K562 (cell line): ENCODE results near the gene TTBK1. TPM values are rescaled to one million over a fixed set of nuclear protein-coding genes. Genes with fewer than 3 reads are reported as not detected.

Source experiments
- ATAC-seq: fragments of 200-7000 bp; cut with Tn5 transposase; 3 replicates; pipeline ENCODE4 v1.9.1; 2020; ENCODE audit warnings: moderate library complexity
- BruUV-seq: library from RNA; stranded (reverse); fragments of 400-500 nt; replicated peaks from 2 replicates; lab custom pipeline; 2021; lab: Mats Ljungman, UMichigan
- CTCF ChIA-PET: fragments of 300-600 bp; formaldehyde crosslinking; extraction: SDS; loops from one replicate; lab custom pipeline; 2021; ENCODE audit warnings: low intra/inter-chr PET ratio; lab: Yijun Ruan, JAX
- POLR2A ChIA-PET: fragments of 300-600, 350-650 bp; sonication (Branson Sonifier 250); formaldehyde crosslinking; extraction: SDS; loops from one replicate; lab custom pipeline; 2021; ENCODE audit warnings: antibody characterized with exemption, inconsistent platforms; lab: Yijun Ruan, JAX
- DNase-seq, 4 experiments: peaks; one replicate each; pipeline versions ENCODE4 v3.0.0 to v3.0.0-alpha.2; 2011 to 2018; ENCODE audit warnings: low spot score in 3 of 4, mixed read lengths in 3 of 4; ENCODE audit errors: extremely low read depth in 1 of 4
- FAIRE-seq: peaks from 2 replicates; lab custom pipeline; 2011; peaks lifted over from hg19 to GRCh38; lab: Jason Lieb, UNC
- H2AFZ ChIP-seq: 2 replicates; pipeline ENCODE4 v1.6.0; 2011; ENCODE audit warnings: low read depth, low read length, control low read depth, inconsistent platforms
- H3K27ac ChIP-seq: fragments of 200-600 bp; 3 replicates; pipeline ENCODE4 v1.8.0; 2011; ENCODE audit warnings: low read depth, mild to moderate bottlenecking, control low read depth, inconsistent platforms, low read length, moderate library complexity, mixed read lengths; ENCODE audit errors: extremely low read depth
- H3K27me3 ChIP-seq, 2 experiments: fragments of 300-600 bp in 1 of 2; 2 replicates in 1 of 2; 3 replicates in 1 of 2; pipeline versions ENCODE4 v1.6.0 to v1.8.0; 2011; ENCODE audit warnings: inconsistent platforms in 2 of 2, low read length in 2 of 2, mild to moderate bottlenecking in 1 of 2, mixed read lengths in 1 of 2, moderate library complexity in 1 of 2; ENCODE audit not compliant: control insufficient read depth in 2 of 2, insufficient read depth in 2 of 2
- H3K36me3 ChIP-seq: fragments of 300-600 bp; 3 replicates; pipeline ENCODE4 v1.8.0; 2011; ENCODE audit warnings: mild to moderate bottlenecking, low read length, inconsistent platforms; ENCODE audit not compliant: control insufficient read depth, insufficient read depth
- H3K4me1 ChIP-seq, 2 experiments: fragments of 200-600 bp in 1 of 2; replicated peaks in 1 of 2; 2 replicates in 1 of 2; 3 replicates in 1 of 2; pipeline versions ENCODE4 v1.5.1 to v1.8.0; 2011; ENCODE audit warnings: inconsistent platforms in 2 of 2, low read length in 2 of 2, mild to moderate bottlenecking in 1 of 2, mixed read lengths in 1 of 2, moderate library complexity in 1 of 2; ENCODE audit not compliant: control insufficient read depth in 2 of 2, insufficient read depth in 2 of 2
- H3K4me2 ChIP-seq: 2 replicates; pipeline ENCODE4 v1.6.1; 2011; ENCODE audit warnings: low read length, control low read depth, inconsistent platforms, mixed read lengths; ENCODE audit not compliant: insufficient read depth
- H3K4me3 ChIP-seq: fragments of 200-600 bp; sonication (generic), shearing (Covaris generic); 2 replicates; pipeline ENCODE4 v1.5.1; 2016; ENCODE audit warnings: control low read depth, inconsistent platforms
- H3K79me2 ChIP-seq: fragments of 200-600 bp; 3 replicates; pipeline ENCODE4 v1.8.0; 2011; ENCODE audit warnings: low read length, inconsistent platforms; ENCODE audit not compliant: control insufficient read depth, insufficient read depth
- H3K9ac ChIP-seq, 2 experiments: 2 replicates each; pipeline versions ENCODE4 v1.6.0 to v1.6.1; 2011; ENCODE audit warnings: low read depth in 2 of 2, low read length in 2 of 2, control low read depth in 1 of 2, inconsistent platforms in 1 of 2, mild to moderate bottlenecking in 1 of 2, mixed read lengths in 1 of 2; ENCODE audit not compliant: insufficient read depth in 1 of 2
- H3K9me1 ChIP-seq: one replicate; pipeline ENCODE4 v1.6.0; 2011; ENCODE audit warnings: inconsistent platforms, mild to moderate bottlenecking, low read length, moderate library complexity; ENCODE audit not compliant: control insufficient read depth, insufficient read depth
- H3K9me3 ChIP-seq: replicated peaks from 2 replicates; pipeline ENCODE4 v1.5.1; 2011; ENCODE audit warnings: low read depth, low read length, inconsistent platforms; ENCODE audit not compliant: control insufficient read depth, insufficient read depth
- H4K20me1 ChIP-seq: replicated peaks from 2 replicates; pipeline ENCODE4 v1.6.1; 2011; ENCODE audit warnings: low read length, inconsistent platforms, mixed read lengths; ENCODE audit not compliant: control insufficient read depth, insufficient read depth
- BDP1 ChIP-seq: IDR thresholded peaks from 3 replicates; pipeline ENCODE4 v1.6.1; 2011; ENCODE audit not compliant: insufficient read length, insufficient read depth
- CBX5 ChIP-seq: IDR thresholded peaks from 2 replicates; pipeline ENCODE4 v1.6.1; 2014; ENCODE audit warnings: low read depth, borderline replicate concordance
- FOXO4 ChIP-seq: fragments of 450-650 bp; formaldehyde crosslinking; IDR thresholded peaks from 2 replicates; pipeline ENCODE4 v1.4.0; 2020; ENCODE audit warnings: mild to moderate bottlenecking, moderate library complexity
- KDM5B ChIP-seq: fragments of 200-600 bp; sonication (generic); IDR thresholded peaks from 2 replicates; pipeline ENCODE4 v1.6.1; 2012; ENCODE audit warnings: low read depth, mild to moderate bottlenecking, moderate library complexity, low read length, control low read depth, inconsistent platforms; ENCODE audit not compliant: insufficient replicate concordance
- PREB ChIP-seq: sonication (generic); formaldehyde crosslinking; IDR thresholded peaks from 2 replicates; pipeline ENCODE4 v1.8.1; 2023; ENCODE audit warnings: mild to moderate bottlenecking, missing genetic modification reagents
- PRPF4 ChIP-seq: fragments of 200-400 bp; formaldehyde crosslinking; IDR thresholded peaks from one replicate; pipeline ENCODE4 v1.6.1; 2017; ENCODE audit warnings: low read length, low read depth, mild to moderate bottlenecking; ENCODE audit not compliant: insufficient read depth, poor library complexity, severe bottlenecking
- RFX7 ChIP-seq: fragments of 250-450 bp; sonication (Bioruptor Pico); IDR thresholded peaks from 2 replicates; pipeline ENCODE4 v1.5.1; 2021; ENCODE audit warnings: mild to moderate bottlenecking
- SAFB ChIP-seq: fragments of 200-400 bp; formaldehyde crosslinking; IDR thresholded peaks from 2 replicates; pipeline ENCODE4 v1.6.1; 2017; ENCODE audit warnings: low read depth, low read length, borderline replicate concordance
- SMAD1 ChIP-seq: fragments of 150-350 bp; IDR thresholded peaks from 2 replicates; pipeline ENCODE4 v1.6.1; 2014; ENCODE audit warnings: low read length, low read depth; ENCODE audit not compliant: partially characterized antibody
- TCF7 ChIP-seq: sonication (generic); IDR thresholded peaks from 2 replicates; pipeline ENCODE4 v1.6.1; 2016; ENCODE audit warnings: antibody characterized with exemption, borderline replicate concordance
- ZNF280A ChIP-seq: fragments of 450-650 bp; IDR thresholded peaks from 2 replicates; pipeline ENCODE4 v1.6.1; 2018; ENCODE audit warnings: mild to moderate bottlenecking, low read depth; ENCODE audit not compliant: partially characterized antibody
- ZNF444 ChIP-seq: fragments of 250-450 bp; sonication (Bioruptor Pico); IDR thresholded peaks from 2 replicates; pipeline ENCODE4 v1.4.0; 2020; ENCODE audit warnings: mild to moderate bottlenecking, moderate library complexity
- ZNF583 ChIP-seq: fragments of 250-450 bp; sonication (Bioruptor Pico); IDR thresholded peaks from 2 replicates; pipeline ENCODE4 v1.4.0; 2020
- ZZZ3 ChIP-seq: fragments of 450-650 bp; IDR thresholded peaks from 2 replicates; pipeline ENCODE4 v1.6.1; 2016; ENCODE audit warnings: antibody characterized with exemption, mild to moderate bottlenecking, moderate library complexity
- WGBS: fragments of 100-300 bp; shearing (Covaris generic); methylation state at CpG from one replicate; pipeline ENCODE4 v1.1.6; 2016; ENCODE audit warnings: low coverage, mixed read lengths; ENCODE audit not compliant: insufficient coverage; ENCODE audit errors: missing lambda C conversion rate; 5-methylcytosine and 5-hydroxymethylcytosine counted together
- in situ Hi-C: fragments of 300-500 bp; cut with MboI; formaldehyde crosslinking; loops from 4 replicates; pipeline ENCODE4 v1.15.0; 2018; ENCODE audit warnings: inconsistent platforms, mixed read lengths
- intact Hi-C: fragments of 100-400 bp; cut with micrococcal nuclease; formaldehyde crosslinking; loops from 2 replicates; pipeline ENCODE4 v1.14.2; 2022
- polyA plus RNA-seq, 8 experiments: library from polyadenylated mRNA; depleted of rRNA in 4 of 8; stranded (reverse) in 5 of 8; unstranded in 3 of 8; fragments of >200 nt; fragmentation: Nextera tagmentation in 2 of 8; fragmentation: Illumina TruSeq in 1 of 8; extraction: Ambion mirVana in 2 of 8; extraction: Trizol in 1 of 8; gene quantifications; 2 replicates each; pipeline versions ENCODE4 v1.2.1 to v1.2.3, GENCODE V29; 2011 to 2014; ENCODE audit warnings: inconsistent platforms in 1 of 8, missing spikeins in 1 of 8
- total RNA-seq, 7 experiments: library from RNA; depleted of rRNA in 6 of 7; stranded (reverse); fragments of >200 nt in 6 of 7; fragmentation: Illumina TruSeq in 2 of 7; extraction: Trizol in 2 of 7; gene quantifications; 2 replicates each; pipeline versions ENCODE4 v1.2.1 to v1.2.3, GENCODE V29; 2011 to 2021; ENCODE audit warnings: low replicate concordance in 1 of 7
- TF ChIP-seq, protein P1 (sequence below): fragments of 450-650 bp; IDR thresholded peaks from 2 replicates; pipeline ENCODE4 v1.6.1; 2016; ENCODE audit warnings: mild to moderate bottlenecking

The TTBK1 gene
- total and polyA plus RNA-seq, 9 of the 15 experiments (the other 6 are each of a cell fraction or from before 2014, with no cell fraction given): not detected

GRCh38 chr6:43284991-43285781, 41.9 kb downstream of the TTBK1 start:
- FAIRE-seq: no peak
- TF ChIP-seq PREB (CRISPR knock-in tag) (no peak), ZZZ3 (no peak), TCF7 (no peak), PRPF4 (no peak), SAFB (no peak), ZNF444 (CRISPR knock-in tag) (no peak), SMAD1 (no peak), ZNF583 (no peak), KDM5B (no peak), FOXO4 (CRISPR knock-in tag) (no peak), ZNF280A (no peak), CBX5 (no peak), RFX7 (CRISPR knock-in tag) (no peak), BDP1 (no peak)
- TF ChIP-seq, protein P1, sequence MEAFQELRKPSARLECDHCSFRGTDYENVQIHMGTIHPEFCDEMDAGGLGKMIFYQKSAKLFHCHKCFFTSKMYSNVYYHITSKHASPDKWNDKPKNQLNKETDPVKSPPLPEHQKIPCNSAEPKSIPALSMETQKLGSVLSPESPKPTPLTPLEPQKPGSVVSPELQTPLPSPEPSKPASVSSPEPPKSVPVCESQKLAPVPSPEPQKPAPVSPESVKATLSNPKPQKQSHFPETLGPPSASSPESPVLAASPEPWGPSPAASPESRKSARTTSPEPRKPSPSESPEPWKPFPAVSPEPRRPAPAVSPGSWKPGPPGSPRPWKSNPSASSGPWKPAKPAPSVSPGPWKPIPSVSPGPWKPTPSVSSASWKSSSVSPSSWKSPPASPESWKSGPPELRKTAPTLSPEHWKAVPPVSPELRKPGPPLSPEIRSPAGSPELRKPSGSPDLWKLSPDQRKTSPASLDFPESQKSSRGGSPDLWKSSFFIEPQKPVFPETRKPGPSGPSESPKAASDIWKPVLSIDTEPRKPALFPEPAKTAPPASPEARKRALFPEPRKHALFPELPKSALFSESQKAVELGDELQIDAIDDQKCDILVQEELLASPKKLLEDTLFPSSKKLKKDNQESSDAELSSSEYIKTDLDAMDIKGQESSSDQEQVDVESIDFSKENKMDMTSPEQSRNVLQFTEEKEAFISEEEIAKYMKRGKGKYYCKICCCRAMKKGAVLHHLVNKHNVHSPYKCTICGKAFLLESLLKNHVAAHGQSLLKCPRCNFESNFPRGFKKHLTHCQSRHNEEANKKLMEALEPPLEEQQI: no peak

More at GRCh38 chr6:43284991-43285781, 41.9 kb downstream of the TTBK1 start:
- 0 out of 2 replicates have a peak, but pooled peaks cover 4% of the 10 kb centered on the region for H4K20me1 ChIP-seq
- in situ Hi-C loops (no loop called here), intact Hi-C loops (no loop called here)
- H3K4me1 ChIP-seq: peaks cover 0 to 24% of the 10 kb centered on the region in 2 experiments; a peak in 2 of 5 replicates
- ATAC-seq (no peak), DNase-seq (no peak)
- no peak overlapping the region for H2AFZ ChIP-seq
- ChIA-PET CTCF (no interaction called here), POLR2A (interaction anchor here (0.6 kb wide), 1 partner anchor 406 kb away, joined by 4 read pairs; the partner anchor contains the start of gene RPL7L1)
- H3K9ac ChIP-seq: no peak overlapping the region
- no peaks in the 10 kb centered on the region for H3K36me3 ChIP-seq
- no peak overlapping the region for H3K27ac ChIP-seq
- peaks cover 41 to 73% of the 10 kb centered on the region in 2 experiments for H3K27me3 ChIP-seq
- no peaks in the 10 kb centered on the region for H3K9me3 ChIP-seq
- no TSS peak for BruUV-seq
- 9% methylated on average over 16 of the region's 83 CpGs for WGBS
- H3K4me2 ChIP-seq: no peak overlapping the region
- no peaks in the 10 kb centered on the region for H3K9me1 ChIP-seq
- no peak overlapping the region for H3K4me3 ChIP-seq
- H3K79me2 ChIP-seq: no peaks in the 10 kb centered on the region
